ENCODE measurements around the gene GAPDH.
"Not testable (repeated sequence)": the region's sequence is repeated elsewhere in the genome, so short reads cannot be mapped to it uniquely, and the experiment has no call there.

GAPDH gene

DNA sequence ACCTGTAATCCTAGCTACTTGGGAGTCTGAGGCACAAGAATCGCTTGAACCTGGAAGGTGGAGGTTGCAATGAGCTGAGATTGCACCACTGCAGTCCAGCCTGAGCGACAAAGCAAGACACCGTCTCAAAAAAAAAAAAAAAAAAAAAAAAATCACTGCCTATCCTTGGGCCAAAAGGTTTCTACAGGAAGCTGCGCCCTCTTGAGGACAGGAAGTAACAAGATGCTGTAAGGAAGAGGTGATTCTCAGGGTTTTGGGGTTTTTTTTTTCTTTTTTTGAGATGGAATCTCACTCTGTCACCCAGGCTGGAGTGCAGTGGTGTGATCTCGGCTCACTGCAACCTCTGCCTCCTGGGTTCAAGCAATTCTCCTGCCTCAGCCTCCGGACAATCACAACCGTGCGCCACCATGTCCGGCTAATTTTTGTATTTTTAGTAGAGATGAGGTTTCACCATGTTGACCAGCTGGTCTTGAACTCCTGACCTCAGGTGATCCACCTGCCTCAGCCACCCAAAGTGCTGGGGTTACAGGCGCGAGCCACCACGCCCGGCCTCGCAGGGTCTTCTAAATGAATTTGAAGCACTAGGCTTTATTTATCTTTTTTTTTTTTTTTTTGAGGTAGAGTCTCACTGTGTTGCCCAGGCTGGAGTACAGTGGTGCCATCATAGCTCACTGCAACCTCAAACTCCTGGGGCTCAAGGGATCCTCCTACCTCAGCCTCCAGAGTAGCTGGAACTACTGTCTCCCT is 23.9 kb downstream of the GAPDH start:
- in situ Hi-C loops (cut with HindIII; ENCODE audit: low sequenced_read_pairs), result not testable (repeated sequence)

DNA sequence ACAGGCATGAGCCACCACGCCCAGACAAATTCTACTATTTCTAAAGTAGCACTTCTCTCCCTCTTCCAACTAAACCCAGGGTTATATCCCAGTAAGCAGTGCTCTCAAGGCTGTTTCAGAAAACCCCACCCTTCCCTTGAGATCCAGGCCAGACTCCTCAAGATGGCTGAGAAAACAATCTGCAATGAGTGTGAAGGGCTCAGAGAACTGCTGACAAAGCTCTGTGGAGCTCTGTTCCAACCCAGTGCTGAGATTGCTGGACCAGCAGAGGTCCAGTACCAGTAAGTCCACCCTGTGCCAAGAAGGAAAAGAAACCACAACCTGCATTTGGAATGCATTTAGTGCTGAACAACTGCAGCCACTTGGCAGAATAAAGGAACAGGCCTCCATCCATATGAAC is 25.2 kb downstream of the GAPDH start:
- in situ Hi-C loops (cut with HindIII; ENCODE audit: low sequenced_read_pairs), result no loop called here

DNA sequence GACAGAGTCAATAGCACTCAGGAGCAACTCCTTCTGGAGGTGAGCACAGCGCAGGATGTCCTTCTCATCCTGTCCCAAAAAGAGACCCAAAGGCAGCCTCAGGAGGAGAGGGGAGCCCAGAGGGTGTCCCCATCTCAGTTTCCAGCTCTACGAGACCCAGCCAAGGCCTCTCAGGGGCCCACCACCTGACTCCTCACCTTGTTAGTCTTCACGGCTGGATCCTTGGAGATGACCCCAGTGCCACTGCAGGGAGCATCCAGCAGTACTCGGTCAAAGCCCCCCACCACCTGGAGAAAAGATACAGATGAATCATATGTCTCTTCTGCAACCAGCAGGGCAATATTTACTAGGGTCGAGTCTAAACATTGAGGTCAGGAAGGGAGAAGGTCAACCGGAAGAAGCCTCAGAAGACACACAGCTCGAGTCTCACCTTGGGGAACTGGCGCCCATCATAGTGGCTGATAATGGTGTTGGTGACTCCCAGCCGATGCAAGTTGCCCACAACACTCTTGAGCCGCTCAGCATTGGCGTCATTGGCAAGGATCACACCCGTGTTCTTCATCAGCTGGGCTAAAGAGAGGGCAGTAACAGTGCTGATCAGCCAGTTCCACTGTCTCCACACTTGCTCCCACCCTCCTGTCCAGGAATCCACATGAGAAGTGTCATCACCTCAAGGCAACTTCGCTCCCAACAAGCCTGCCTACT is 26.3 kb downstream of the GAPDH start:
- in situ Hi-C loops (cut with HindIII; ENCODE audit: low sequenced_read_pairs), result no loop called here

DNA sequence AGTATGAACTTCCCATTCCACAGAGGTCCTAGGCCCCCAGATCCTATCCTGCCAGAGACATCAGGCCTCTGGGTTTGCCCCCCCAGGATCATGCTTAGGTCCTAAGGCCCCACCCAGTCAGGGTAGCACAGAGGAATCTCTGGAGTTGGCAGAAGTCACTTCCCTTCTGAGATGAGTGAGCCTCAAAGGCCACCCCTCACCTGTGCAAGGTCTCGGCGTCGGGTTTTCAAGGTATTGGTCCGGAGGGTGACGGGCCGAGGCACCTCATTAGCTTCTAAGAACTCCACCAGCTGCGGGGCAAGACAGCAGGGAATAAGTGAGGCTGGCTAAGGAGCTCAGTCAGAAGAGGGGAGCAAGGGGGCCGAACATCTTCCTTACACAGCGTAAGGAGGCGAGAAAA is 28.6 kb downstream of the GAPDH start:
- in situ Hi-C loops (cut with HindIII; ENCODE audit: low sequenced_read_pairs), result no loop called here

DNA sequence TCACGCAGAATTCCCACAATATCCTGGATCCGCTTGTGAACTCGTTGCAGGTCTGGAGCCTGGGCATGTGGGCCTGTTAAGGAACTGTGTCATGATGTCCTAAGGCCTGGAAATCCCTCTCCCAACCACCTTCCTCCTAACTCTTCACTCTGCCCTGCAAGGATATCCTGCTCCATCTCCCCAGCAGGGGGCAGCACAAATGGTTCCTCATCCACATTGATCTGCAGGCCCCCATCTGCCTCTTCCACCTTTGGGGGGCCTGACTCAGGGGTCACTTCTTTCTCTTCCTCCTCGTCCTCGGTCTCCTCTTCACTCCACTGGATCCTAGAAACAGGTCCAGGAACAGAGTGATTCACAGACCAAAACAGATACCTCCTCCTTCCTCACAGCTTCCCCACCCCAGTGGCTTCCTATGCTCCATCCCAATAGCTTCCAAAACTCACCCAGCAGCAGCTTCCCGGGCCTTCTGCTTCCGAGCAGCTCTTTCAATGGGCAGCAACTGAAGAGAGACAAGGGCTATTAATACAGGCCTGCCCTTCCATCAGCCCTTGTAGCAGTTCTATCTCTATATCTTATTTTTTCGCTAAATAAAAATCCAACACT is 29.2 kb downstream of the GAPDH start:
- in situ Hi-C loops (cut with HindIII; ENCODE audit: low sequenced_read_pairs), result no loop called here

DNA sequence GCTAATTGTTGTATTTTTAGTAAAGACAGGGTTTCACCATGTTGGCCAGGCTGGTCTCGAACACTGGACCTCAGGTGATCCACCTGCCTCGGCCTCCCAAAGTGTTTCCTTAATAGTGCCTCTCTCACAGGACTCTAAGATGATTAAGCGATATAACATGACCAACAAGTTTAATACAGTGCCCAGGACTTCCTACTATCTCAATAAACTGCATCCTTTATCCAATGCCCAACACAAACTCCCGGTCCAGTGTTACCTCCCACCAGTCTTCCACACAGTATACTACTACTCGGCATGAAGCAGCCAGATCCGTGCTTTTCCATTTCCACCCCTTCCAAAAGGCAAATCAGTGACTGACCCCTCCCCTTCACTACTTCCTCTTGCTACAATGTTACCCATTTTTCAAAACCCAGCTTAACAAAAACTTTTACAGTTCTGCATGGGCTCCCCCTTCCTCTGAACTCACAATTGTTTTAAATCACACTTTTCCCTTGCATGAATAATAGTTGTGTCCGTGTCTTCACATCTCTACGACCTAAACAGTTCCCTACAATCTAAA is 32.9 kb downstream of the GAPDH start:
- in situ Hi-C loops (cut with HindIII; ENCODE audit: low sequenced_read_pairs), result no loop called here

DNA sequence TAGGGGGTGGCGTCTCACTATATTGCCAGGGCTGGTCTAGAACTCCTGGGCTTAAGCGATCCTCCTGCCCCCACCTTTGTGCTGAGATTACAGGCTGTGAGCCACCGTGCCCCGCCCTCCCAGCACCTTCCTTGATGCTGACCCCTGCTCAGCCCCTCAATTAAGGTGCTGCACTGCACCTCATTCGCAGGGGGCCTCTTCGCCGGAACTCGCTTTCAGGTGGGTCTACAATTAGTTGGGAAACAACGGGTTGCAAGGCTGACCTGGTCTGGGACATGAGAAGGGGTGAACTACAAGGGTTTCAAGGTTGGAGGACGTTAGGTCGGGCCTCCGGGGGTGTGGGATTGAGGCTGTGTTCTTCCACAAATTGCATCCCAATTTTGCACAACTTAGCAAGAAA is 35.0 kb downstream of the GAPDH start:
- in situ Hi-C loops (cut with HindIII; ENCODE audit: low sequenced_read_pairs), result no loop called here

DNA sequence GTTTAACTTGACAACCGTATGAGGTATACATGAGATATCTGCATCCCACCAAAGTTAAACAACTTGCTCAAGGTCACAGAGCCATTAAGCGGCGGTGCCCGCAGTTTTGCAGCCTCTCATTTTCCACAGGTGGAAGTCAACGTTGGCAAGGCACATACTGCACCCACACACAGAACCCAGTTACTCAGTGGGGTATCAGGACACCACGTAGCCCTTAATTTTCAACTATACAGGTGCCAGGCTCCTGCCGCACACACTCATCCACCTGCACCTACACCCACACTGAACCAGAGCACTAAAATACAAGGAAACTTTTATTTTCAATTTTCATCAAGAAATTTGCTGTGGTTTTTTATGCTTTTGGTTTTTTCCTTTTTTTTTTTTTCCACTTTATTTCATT is 35.5 kb downstream of the GAPDH start:
- in situ Hi-C loops (cut with HindIII; ENCODE audit: low sequenced_read_pairs), result no loop called here

DNA sequence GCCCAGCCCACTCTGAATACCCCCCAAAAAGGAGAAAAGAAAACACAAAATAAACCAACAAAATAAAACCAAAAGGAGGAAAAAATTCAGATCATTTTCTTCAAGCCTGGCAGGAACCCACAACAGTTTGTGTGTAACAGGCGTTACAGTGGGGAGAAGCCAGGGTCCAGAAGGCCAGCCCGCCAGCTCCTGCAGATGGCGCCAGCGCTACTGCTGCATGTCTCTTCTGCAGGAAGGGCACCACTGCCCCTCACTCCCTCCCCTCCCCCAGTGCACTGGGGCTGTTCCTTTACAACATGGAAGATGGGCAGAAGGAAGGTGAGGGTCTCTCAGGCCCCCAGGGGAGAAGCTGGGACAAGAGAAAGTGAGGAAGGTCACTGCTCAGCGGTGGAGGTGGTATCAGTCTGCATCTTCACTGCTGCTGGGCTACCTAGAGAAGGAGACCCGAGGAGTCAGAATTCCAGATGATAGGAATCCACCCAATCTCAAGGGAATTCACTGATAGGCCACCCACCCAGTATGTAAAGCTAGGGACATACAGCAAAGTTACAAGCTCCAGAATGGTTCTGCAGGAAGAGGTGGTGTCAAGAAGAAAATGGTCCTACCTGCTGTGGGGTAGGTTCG is 36.1 kb downstream of the GAPDH start:
- in situ Hi-C loops (cut with HindIII; ENCODE audit: low sequenced_read_pairs), result no loop called here

DNA sequence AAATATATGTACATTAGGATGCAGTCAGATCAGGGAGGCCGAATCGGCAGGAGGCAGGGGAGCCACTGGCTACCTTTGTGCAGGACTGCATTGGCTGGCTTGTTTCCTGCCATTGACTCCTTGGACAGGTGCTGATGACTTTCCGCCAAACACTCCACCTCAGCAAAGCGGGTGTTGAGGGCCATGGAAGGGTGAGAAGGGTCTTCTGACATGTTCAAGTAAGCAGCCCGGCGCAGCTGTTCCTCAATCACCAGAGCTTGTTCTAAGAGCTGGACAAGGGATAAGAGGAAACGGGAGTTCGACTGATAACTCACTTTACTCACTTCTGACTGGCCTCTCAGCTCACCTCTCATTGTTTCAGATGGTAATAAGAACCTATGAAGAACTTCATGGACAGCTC is 38.7 kb downstream of the GAPDH start:
- in situ Hi-C loops (cut with HindIII; ENCODE audit: low sequenced_read_pairs), result no loop called here

DNA sequence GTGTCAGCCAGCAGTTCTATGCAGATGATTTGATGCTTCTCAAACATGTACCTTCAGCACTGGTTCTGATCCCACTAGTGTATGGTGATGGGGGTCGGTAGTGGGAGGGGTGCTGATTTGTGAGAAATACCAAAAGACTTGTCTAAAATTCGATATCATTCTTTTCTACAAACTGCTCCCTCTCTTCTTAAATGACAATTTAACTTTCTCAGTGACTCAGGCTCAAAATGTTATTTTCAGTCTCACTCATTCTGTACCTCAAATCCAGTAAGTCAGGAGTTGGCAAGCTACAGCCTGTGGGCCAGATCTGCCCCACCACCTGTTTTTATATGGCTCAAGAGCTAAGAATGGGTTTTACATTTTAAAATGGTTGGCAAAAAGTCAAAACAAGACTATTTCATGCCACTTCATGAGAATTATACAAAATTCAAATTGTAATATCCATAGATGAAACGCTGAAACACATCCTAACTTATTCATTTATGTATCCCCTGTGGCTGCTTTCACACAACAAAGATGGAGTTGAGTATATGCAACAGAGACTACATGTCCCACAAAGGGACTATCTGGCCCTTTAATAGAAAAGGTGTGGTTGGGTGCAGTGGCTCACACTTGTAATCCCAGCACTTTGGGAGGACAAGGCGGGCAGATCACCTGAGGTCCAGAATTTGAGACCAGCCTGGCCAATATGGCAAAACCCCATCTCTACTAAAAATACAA is 40.4 kb downstream of the GAPDH start:
- in situ Hi-C loops (cut with HindIII; ENCODE audit: low sequenced_read_pairs), result no loop called here

DNA sequence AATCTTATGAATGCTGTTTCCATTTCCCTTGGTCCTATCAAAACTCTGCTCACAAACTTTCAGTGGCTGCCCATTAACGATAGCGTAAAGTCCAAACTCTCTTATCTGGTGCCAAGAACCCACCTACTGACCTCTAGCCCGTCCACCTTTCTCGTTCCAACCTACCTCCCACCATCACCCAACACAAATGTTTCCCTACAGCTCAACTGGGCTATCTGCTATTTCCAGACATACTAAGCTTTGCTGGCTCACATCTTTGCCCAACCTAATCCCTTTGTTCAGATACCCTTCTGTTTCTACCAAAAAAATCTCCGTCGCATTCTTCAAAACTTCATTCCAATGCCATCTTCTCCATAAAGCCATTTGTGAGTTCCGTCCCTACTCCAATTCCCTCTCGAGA is 41.3 kb downstream of the GAPDH start:
- in situ Hi-C loops (cut with HindIII; ENCODE audit: low sequenced_read_pairs), result no loop called here

DNA sequence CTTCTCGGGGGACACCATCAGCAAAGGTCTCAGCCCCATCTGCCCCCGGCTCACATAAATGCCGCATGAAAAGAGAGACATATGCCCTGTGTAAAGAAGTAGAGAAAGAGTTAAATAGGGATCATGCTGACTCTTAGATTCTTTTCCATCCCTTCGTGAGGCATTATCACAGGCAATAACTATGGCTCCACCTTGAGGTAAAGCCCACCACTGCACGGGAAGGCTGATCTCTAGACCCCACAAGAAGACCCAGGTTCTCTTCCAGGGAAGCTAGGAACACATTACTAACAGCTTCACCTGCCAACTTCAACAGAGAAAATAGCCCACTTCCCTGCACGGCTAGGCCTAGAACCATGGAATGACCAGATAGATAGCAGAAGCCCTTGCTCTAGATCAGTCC is 47.9 kb downstream of the GAPDH start:
- in situ Hi-C loops (cut with HindIII; ENCODE audit: low sequenced_read_pairs), result no loop called here

DNA sequence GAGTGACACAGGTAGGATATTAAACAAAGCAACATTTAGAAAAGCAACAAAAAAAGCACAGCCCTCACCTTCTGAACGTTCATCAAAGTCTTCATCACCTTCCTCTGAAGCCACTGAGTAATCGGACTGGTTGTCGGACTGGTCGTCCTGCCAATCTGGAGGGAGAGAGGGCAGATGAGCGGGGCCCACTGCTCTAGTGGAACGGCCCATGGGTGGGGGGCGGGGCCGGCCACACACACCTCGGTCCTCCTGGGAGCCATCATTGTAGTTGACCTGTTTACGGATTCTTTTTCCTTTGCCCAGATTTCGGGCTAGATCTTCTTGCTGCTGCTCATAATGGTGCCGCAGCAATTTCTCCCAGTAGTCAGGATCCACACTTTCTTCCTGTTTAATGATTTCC is 48.6 kb downstream of the GAPDH start:
- in situ Hi-C loops (cut with HindIII; ENCODE audit: low sequenced_read_pairs), result no loop called here

DNA sequence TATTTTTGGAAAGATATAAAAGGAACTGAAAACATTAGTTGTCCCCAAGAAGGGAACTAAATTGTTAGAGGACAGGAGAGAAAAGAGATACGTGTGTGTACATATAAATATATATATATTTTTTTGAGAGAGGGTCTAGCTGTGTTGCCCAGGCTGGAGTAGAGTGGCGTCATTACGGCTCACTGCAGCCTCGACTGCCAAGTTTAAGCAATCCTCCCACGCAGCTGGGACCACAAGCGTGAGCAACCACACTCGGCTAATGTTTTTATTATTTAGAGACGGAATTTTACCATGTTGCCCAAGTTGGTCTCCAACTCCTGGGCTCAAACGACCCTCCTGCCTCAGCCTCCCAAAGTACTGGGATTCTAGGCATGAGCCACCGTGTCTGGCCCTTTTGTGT is 50.0 kb downstream of the GAPDH start:
- in situ Hi-C loops (cut with HindIII; ENCODE audit: low sequenced_read_pairs), result no loop called here

DNA sequence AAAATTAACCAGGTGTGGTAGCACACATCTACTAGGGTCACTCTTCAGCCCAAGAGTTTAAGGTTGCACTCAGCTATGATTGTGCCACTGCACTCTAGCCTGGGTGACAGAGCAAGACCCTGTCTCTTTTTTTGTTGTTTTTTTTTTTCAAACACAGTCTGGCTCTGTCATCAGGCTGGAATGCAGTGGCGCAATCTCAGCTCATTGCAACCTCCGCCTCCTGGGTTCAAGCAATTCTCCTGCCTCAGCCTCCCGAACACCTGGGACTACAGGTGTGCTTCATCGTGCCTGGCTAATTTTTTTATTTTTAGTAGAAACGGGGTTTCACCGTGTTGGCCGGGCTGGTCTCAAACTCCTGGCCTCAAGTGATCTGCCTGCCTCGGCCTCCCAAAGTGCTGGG is 52.3 kb downstream of the GAPDH start:
- in situ Hi-C loops (cut with HindIII; ENCODE audit: low sequenced_read_pairs), result not testable (repeated sequence)

Data from DLD1 (cell line).